Urothelium cell line (cell line): ENCODE measurements around the gene IGF2R.

Experiments
- DNase-seq: peaks from one replicate; pipeline ENCODE4 v3.0.0; 2011; ENCODE audit warnings: low spot score, mixed read lengths
- FAIRE-seq: peaks from 2 replicates; lab custom pipeline; 2011; peaks lifted over from hg19 to GRCh38; lab: Jason Lieb, UNC

Gene IGF2R

GRCh38 chr6:159973951-159974350 is 5.1 kb downstream of the IGF2R start:
- DNase-seq = no peak
- FAIRE-seq = no peak

GRCh38 chr6:159974932-159975331 is 6.0 kb downstream of the IGF2R start:
- DNase-seq (no peak), FAIRE-seq (no peak)

GRCh38 chr6:159976686-159977254 is 7.9 kb downstream of the IGF2R start:
- DNase-seq = no peak
- no peak for FAIRE-seq

GRCh38 chr6:159977255-159977903 is 8.5 kb downstream of the IGF2R start:
- DNase-seq (no peak), FAIRE-seq (no peak)

- no peak for DNase-seq
- FAIRE-seq = no peak
Observed at GRCh38 chr6:159977904-159978268, 9.0 kb downstream of the IGF2R start.

GRCh38 chr6:159978291-159979135 is 9.6 kb downstream of the IGF2R start:
- no peak for FAIRE-seq
- DNase-seq = peak; percentile 38

- DNase-seq (peak; percentile 83), FAIRE-seq (no peak)
Observed at GRCh38 chr6:159979136-159979874, 10.4 kb downstream of the IGF2R start.

- DNase-seq (no peak), FAIRE-seq (no peak)
Observed at GRCh38 chr6:159980474-159980873, 11.6 kb downstream of the IGF2R start.

- FAIRE-seq (no peak), DNase-seq (no peak)
Observed at GRCh38 chr6:159981071-159981402, 12.2 kb downstream of the IGF2R start.

- no peak for DNase-seq
- no peak for FAIRE-seq
Observed at GRCh38 chr6:159981403-159982245, 12.7 kb downstream of the IGF2R start.

GRCh38 chr6:159982731-159983506 is 14.0 kb downstream of the IGF2R start:
- DNase-seq (no peak), FAIRE-seq (no peak)

- DNase-seq (no peak), FAIRE-seq (no peak)
Observed at GRCh38 chr6:159983641-159984080, 14.8 kb downstream of the IGF2R start.

GRCh38 chr6:159984268-159984786 is 15.4 kb downstream of the IGF2R start:
- DNase-seq = no peak
- no peak for FAIRE-seq

- DNase-seq = no peak
- no peak for FAIRE-seq
Observed at GRCh38 chr6:159985296-159985945, 16.5 kb downstream of the IGF2R start.

GRCh38 chr6:159988983-159989454 is 20.1 kb downstream of the IGF2R start:
- DNase-seq = peak; percentile 54
- no peak for FAIRE-seq

- no peak for DNase-seq
- FAIRE-seq = no peak
Observed at GRCh38 chr6:159989492-159990480, 20.9 kb downstream of the IGF2R start.

- no peak for FAIRE-seq
- DNase-seq = no peak
Observed at GRCh38 chr6:159992366-159992765, 23.5 kb downstream of the IGF2R start.

- no peak for FAIRE-seq
- no peak for DNase-seq
Observed at GRCh38 chr6:159995405-159995804, 26.5 kb downstream of the IGF2R start.
